Measurements from ENCODE around the gene OSBPL7.

The OSBPL7 gene

DNA sequence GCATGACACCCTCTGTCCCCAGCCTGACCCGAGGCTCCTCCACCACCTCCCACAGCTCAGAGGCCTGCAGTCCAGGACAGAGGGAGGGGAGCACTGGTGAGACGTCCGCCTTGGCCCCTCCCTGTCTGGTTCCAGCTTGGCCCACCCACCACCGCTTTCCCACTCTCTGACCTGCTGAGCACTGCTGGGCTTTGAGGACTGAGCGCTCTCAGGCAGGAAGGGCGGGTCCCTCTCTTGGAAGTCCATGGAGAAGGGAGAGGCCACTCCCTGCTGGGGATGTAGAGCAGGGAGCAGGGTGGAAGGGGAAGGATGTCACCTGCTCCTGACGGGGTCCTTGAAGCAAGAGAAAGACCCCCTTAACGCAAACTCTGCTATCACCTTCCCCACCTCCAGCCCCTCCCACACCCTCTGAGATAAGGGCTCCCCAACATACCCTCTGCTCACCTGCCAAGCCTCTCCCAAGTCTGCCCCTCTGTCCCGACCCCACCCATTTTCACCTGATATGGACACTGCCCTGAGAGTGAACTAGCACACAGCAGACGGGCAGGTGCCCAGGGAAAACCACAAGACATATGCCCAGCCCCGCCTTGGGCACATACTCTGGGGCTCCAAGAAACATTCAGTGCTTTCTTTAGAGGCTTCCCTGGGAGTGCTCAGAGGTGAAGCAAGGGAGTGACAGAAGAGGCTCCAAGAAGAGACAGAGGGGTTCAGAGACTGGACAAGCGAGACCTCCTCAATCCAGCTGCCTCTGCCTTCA, 1.4 kb downstream of the OSBPL7 start:
- FAIRE-seq, result no peak

DNA sequence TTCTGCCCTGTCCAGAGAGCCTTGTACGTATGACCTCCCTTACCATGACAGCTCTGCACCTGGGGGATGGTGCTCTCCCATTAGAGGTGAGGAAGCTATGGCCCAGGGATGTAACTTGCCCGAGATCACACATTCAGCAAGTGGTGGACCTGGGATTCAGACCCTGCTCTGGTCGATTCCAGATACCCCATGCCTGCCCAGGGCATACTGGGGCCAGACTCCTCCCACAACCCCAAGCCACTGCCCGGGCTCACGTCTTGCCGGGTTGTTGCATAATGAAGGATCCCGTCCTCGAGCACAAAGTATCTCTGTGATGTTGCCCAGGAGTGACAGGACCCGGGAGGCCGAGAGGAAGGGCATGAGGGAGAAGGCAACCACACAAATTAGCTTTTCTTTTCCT, 2.1 kb downstream of the OSBPL7 start:
- FAIRE-seq, result no peak

DNA sequence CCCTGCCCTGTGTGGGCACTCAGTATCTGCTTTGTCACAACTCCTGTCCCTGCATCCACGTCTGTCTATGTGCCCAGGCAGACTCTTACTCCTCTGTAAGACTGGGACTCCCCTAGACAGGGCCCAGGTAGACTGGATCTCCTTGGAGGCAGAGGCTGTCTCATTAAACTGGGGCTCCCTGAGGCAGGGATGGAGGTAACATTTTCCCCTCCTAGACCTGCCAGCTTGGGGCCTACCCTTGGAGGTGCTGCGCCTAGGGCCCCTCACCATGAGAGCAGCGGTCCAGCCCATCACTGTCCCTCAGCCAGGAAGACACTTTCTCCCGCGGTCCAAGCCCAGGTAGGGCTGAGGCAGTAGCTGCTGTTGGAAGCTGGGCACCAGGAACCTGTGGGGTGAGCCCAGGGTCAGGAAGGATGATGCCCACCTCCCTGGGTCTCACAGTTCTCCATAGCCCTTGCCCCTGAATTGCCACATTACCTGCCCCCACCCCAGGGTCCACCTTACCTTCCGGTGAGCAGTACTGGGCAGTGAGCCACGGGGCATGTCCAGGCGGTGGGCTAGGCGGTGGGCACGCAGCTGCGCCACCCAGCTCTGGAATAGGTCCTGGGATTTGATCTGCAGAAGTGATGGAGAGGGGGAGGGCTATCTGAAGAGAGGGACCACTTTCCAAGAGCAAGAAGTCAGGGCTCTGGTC, 3.4 kb downstream of the OSBPL7 start:
- FAIRE-seq, result no peak

DNA sequence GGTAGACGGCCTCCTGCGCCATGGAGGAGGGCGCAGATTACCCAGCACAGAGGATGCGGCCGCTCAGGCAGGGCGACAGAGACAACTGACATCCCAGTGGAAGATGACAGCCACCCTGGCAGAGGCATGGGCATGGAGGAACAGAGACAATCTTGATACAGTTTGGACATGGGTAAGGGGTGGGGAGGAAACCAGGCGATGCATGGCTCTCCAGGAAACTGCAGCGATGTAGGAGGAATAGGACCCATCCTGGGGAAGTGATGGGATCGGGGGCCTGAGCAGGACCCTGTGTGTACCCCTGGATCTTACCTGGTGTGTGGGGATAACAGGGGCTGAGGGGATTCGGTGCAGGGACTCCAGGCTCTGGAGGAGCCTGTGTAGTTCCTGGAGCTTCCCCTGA, 4.6 kb downstream of the OSBPL7 start:
- no peak for FAIRE-seq

DNA sequence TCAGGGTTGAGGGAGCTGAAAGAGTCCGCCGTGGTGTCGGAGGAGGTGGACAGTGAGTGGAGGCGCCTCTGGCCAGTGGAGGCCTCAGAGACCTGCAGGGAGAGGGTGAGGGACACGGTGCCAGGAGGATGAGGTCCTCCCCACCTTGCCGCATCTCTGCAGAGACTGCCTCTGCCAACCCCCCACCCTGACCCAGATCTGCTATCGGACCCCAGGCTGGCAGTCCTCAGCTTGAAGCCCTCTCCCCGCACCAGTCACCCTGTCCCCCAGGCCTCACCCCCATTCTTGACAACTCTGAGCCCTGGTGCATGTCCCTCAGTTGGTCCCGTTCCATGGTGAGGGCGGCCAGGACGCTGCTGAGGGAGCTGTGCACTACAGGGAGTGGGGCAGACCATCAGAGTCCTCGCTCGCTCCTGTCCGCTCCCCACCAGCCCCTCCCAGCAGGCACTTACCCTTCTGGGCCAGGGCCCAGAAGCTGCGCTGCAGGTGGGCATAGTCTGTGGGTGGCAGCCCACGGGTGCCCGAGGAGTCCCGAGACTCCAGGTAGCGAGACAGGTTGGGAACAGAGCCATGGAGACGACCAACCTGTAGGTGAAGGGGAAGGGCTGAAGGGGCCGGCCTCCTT, 5.4 kb downstream of the OSBPL7 start:
- no peak for FAIRE-seq

DNA sequence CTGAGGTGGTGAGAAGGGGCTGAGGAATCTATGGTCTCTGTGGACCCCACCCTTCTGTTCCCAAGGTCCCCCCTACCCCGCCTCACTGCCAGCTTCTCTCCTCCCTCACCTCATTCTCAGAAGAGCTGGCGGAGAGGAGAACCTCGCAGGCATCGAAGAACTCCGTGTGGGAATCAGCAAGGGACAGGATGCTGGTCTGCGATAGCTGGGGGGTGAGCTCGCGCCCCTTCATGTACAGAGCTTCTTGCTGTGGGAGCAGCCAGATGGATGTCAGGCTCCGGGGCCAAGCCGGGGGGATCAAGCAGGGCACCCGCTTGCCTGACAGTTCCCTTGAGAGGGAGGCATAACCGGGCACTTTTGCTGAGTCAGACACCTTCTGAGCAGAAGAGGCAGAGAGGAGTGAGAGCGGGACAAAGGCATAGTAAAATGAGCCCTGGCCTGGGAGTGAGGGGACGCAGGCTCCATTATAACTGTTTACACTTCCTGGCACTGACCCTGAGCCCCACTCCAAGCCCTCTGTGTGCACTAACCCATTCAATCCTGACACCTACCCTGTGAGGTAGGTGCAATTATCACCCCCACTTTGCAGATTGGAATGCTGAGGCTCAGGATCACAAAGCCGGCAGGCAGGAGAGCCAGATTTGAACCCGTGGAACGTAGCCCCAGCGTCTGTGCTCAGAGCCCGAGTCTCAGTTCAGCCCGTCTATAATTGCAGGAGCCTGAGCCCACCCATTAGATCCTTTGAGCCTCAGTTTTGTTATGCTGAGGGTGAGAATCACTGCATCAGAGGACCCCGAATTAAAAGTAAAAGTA, 6.3 kb downstream of the OSBPL7 start:
- no peak for FAIRE-seq

DNA sequence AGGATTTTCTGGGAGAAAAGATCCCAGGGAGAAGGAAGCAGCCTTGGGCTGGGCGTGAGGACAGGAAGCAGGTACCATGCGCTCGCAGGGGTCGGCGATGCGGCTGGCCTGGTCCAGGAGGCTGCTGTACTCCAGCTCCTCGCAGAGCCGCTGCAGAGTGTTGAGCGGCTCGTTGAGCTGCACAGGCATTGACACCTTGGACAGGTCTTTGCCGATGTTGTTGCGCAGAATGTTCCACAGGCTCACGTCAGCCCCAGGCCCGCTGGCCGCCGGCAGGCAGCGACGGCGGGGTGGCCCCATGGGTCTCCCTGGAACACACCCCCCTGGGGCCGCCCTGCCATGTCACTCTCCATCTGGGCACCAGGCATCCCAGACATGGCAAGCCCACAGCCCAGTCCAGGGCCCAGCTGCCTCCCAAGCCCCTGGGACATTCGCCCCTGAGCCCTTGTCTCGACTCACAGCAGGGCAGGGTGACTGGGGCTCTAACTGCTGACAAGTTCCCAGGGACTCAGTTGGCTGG, 8.0 kb downstream of the OSBPL7 start:
- no peak for FAIRE-seq

DNA sequence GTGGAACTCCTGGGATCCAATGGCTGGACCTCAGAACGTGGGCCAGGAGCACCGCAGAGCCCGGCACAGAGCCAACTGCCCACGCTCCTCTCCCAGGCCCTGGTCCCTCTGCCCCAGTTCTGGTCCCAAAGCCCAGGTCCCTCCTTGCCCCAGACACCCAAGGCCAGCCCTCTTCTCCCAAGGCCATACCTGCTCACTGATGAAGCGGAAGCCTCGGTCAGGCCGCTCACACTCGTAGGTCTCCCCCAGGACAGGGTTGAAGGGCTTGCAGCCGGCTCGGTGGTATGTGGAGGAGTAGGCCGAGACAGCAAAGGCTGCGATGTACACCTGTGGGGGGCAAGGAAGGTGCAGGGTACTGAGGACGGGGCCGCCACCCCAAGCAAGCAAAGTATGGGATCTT, 8.5 kb downstream of the OSBPL7 start:
- FAIRE-seq, result no peak

DNA sequence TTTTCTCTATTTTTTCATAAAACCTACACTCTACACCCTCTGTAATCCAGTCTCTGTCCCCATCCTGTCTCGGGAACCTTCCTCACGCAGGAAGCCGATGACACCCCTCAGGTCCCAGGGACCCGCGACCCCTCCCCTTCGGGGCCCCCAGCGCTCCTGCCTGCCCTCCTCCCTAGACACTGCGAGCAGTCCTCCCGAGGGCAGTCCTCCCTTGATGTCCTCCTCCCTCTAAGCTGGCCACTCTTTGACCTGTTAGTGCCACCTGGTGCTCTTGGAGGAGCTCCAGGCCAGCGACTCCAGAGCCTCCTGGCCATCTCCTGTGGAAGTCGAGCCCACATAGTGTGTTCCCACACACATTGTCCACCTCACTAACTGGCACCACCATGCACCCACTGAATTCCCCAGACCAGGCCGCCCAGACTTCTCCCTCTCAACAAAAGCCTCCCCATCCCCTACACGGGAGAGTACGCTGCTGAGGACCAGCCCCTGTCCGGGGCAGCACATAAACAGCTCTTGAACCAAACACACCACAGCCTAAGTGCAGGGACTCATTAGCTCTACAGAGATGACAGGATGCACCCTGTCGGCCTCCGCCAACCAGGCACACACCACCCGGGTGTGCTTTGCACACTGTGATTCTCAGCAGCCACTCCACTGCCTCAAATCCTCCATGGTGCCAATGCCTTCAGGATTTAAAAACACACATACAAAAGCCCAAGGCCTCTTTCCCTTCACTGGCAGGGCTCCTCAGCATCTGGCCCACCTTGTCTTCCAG, 9.3 kb downstream of the OSBPL7 start:
- FAIRE-seq, result no peak

DNA sequence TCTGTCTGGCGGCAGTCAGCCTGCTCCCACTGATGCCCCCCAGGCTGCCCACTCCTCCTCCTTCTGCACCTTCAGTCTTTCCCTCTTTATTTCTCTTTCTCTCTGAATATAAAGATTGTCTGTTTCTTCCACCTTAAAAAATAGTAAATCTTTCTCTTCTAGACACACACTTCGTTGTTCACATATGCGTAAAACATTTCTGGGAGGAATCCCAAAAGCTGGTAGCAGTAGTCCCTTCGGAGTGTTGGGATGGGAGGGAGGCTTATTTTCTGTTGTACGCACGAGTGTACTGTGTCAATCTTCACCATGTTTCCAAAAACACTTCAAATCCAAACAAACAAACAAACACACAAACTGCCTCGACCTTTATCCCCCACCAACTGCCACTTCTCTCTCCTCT, 9.9 kb downstream of the OSBPL7 start:
- no peak for FAIRE-seq

DNA sequence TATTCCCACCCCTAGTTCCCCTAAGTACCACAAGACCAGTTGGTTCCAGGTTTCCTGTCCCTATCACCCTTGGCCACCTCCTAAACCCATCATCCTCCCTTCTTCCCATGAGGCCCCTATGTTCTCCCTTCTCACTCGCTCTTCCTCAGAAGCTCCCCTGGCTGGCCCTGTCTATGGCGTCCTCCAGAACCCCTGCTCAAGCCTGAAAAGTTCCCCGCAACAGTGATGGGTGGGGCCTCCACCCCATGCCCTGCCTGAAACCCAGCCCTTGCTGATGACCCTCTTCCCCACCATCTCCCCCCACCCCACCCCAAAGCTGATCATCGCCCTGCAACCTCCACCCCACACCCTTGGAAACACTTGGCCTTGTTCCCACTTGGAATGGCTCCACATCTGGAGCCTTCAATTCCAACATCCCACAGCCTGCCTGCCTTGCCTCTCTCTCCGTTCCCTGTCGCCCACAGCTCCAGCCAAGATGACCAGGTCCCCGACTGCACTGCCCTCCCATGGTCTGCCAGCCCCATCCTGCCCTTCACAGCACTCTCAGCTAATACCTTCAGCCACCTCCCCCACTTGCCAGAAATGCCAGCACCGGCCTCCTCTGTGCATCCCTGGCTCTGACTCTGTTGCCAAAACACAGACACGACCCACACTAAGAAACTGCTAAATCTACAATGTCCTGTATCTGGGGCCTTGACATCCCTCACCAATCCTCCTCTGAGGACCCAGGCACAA, 10.5 kb downstream of the OSBPL7 start:
- FAIRE-seq, result no peak

DNA sequence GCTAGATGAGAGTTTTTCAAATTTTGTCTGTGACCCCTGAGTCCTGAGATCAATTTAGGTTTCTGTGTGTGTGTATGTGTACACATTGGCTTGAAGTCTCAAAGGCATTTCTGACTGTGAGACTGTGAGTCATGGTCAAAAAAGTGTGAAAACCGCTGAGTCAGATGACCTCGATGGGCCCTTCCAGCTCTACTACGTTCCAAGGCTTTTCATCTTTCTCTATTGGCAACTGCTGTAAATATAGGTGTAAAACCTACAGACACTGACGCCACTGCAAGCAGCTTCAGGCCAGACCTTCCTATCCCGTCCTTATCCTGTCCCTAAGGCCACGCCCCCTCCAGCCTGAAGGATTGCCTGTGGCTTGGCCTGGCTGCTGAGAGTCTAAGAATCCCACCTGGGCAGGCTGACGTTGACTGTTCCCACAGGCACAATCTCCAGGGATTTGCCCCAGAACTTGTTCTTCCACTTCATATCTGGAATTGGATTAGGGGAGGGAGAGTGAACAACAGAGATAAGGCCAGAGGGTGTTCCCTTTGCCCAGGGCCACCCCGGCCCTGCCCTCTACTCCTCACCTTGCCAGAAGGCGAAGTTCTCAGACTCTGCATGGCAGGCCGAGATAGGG, 11.3 kb downstream of the OSBPL7 start:
- FAIRE-seq, result no peak

DNA sequence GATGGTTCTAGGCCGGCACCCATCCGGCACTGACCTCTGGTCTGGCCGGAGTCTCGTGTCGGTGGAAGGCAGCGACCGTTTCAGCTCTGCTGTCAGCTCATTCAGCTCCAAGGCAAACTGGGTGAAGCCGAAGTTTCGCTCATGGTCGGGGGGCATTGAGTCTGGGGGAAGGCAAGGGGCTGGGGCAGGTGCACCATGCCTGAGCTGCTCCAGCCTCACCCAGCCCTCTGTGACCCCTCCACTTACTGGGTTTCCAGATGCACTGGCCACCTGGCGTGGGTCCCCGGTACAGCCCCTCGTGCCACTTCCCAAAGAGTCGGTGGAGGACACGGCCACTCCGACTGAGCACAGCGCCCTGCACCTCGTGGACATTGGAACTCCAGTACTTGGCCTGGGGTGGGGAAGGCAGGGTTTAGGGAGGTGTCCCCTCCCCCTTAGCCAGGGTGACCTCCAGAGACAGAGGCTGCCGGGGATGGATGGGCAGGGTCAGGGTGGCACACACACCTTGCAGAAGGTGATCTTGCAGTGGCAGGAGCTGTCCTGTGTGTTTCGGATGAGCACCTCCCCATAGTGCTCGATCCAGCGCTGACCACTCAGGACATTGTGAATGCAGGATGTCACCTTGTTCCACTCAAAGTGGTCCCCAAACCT, 12.6 kb downstream of the OSBPL7 start:
- no peak for FAIRE-seq

DNA sequence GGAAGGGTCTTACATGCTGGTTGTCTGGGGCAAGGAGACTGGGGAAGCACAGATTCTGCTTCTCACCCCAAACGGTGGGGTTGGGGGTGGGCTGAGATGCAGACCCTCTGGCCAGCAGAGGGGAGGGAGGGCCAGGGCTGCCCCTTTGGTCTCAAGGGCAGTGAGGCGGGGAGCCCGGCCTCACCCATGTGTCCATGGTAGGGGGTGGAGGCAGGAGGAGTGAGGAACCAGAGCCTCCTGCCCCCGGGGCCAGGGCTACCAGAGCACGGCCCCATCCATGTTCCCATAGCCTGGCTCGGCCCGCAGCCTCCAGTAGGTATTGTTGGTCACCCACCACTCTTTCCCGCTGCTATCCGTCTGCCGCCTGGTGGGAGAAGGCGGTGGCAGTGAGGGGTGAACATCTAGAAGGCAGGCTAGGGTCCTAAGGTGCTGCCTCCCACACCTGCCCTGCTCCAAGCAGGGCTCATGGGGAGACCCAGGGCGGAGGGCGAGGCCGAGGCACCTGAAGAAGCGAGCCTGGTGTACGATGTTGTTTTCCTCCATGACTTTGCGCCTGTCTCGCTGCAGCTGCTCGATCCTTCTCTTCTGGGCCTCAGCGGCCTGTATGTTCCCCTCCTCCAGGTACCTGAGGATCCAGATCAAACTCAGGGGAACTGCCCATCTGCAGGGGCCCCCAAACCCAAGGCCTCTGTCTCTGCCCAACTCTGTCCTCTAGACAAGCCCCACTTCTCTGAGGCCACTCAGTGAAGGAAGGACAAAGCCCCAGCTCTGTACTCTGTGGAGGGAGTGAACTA, 13.4 kb downstream of the OSBPL7 start:
- FAIRE-seq, result no peak

DNA sequence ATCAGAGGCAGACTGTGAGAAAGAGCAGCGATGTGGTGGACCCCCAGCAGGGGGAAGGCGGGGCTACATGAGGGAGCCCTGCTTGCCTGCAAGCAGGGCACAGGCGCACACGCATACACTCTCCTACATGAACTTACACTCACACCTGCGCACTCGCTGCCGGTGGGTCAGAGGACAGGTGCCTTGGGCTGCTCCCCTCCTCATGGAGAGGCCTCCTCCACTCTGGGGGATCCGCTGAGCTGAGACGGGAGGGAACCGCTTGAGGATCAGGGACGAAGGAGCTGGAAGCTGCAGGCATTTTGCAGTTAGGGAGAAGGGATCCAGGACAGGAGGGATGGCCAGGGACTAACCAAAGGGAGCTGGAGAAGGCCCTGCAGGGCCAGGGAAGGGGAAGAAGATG, 14.2 kb downstream of the OSBPL7 start:
- no peak for FAIRE-seq

DNA sequence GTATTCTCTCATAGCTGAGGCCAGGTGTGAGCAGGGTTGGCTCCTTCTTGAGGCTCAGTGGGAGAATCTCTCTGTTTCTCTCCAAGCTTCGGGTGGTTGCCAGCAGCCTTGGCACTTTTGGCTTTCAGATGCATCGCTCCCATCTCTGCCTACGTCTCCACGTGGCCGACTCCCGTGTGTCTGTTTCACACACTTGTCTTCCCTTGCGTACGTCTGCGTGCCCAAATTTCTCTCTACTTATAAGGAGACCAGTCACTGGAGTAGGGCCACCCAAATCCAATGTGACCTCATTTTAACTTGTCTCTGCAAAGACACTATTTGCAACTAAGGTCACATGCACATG, 14.7 kb downstream of the OSBPL7 start:
- no peak for FAIRE-seq

DNA sequence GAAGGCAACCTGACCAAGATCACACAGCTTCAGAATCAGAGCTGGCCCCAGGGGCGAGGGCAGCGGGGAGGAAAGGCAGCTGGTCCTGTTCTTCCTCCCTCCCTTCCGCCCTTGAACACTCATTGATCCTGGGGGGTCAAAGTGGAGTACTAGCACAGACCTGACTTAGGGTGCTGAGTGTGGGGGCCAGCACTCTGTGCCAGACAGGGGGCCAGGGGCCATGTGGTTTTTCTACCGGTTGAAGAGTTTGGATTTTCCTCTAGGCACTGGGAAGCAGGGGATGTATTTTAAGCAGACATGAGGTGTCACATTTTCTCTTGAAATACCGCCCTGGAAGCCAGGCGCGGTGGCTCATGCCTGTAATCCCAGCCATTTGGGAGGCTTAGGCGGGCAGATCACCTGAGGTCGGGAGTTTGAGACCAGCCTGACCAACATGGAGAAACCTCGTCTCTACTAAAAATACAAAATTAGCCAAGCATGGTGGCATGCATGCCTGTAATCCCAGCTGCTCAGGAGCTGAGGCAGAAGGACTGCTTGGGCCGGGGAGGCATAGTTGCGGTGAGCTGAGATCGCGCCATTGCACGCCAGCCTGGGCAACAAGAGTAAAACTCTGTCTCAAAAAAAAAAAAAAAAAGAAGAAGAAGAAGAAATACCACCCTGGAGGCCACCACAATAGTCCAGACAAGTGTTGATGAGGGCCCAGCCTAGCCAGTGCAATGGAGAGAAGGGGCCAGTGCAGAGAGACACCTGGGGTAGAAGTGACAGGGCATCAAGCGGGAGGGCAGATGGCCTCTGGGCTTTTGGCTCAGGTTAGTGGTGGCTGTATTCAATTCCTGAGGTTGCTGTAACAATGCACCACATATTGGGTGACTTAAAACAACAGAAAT, 15.3 kb downstream of the OSBPL7 start:
- no peak for FAIRE-seq

DNA sequence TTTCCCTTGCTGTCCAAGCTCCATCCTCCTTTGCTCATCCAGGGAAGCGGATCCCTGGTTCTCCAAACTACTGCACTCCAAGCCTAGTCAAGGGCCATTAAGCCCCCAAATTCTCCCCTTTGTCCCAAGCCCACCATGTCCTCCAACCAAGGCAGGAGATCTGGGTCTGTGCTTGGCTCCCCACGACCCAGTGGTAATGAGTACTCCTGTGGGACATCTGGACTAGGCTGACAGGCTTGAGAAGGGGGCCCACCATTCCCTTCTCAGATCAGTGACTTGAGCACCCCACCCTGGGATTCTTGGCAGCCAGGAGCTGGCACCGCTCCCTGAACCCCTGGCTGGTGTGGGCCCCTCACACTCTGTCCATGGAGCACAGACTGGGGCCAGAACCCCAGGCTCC, 17.1 kb downstream of the OSBPL7 start:
- no peak for FAIRE-seq

DNA sequence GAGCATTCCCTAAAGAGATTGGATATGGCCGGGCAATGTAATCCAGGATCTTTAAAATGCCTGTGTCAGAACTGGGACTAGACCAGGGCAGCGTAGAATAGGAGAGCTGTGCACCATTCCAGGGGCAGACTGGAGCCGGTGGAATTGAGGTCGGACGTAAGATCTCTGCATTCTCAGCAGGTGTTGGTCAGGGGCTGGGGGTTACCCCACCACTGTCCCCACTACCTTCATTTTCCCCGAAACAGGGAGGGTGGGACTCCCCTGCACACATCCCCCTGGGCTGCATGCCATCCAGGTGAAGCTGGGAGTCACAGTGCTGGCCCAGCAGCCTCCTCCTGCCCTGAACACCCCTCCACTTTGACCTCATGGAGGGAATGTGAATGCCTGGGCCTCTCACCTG, 17.8 kb downstream of the OSBPL7 start:
- FAIRE-seq, result no peak
